HepG2 (cell line): ENCODE data around the gene GLB1L. TPM values are rescaled to one million over a fixed set of nuclear protein-coding genes. Genes with fewer than 3 reads are reported as not detected.

ENCODE experiments used
- CC2D1A ChIP-seq: sonication (generic); formaldehyde crosslinking; IDR thresholded peaks from 2 replicates; pipeline ENCODE4 v1.8.1; 2023; ENCODE audit warnings: mild to moderate bottlenecking, missing genetic modification reagents
- FOXK2 ChIP-seq: fragments of 450-650 bp; IDR thresholded peaks from 2 replicates; pipeline ENCODE4 v1.6.1; 2016
- KAT8 ChIP-seq: IDR thresholded peaks from 2 replicates; pipeline ENCODE4 v1.6.1; 2016; ENCODE audit warnings: missing genetic modification reagents, missing compliant biosample characterization
- RFXAP ChIP-seq: sonication (generic); formaldehyde crosslinking; IDR thresholded peaks from 2 replicates; pipeline ENCODE4 v1.4.0; 2020; ENCODE audit warnings: missing genetic modification reagents, borderline replicate concordance
- ZNF746 ChIP-seq: sonication (generic); formaldehyde crosslinking; IDR thresholded peaks from 2 replicates; pipeline ENCODE4 v1.8.0; 2022; ENCODE audit warnings: mild to moderate bottlenecking, missing genetic modification reagents
- ZSCAN25 ChIP-seq: sonication (generic); formaldehyde crosslinking; IDR thresholded peaks from 2 replicates; pipeline ENCODE4 v1.8.0; 2022; ENCODE audit warnings: mild to moderate bottlenecking, missing genetic modification reagents
- ZSCAN31 ChIP-seq: sonication (generic); formaldehyde crosslinking; IDR thresholded peaks from 2 replicates; pipeline ENCODE4 v1.5.0; 2020; ENCODE audit warnings: low read depth, mild to moderate bottlenecking, missing genetic modification reagents
- polyA plus RNA-seq, 8 experiments: library from polyadenylated mRNA; depleted of rRNA in 3 of 8; stranded (reverse) in 7 of 8; unstranded in 1 of 8; fragments of >200 nt; fragmentation: Illumina TruSeq in 4 of 8; extraction: Trizol in 4 of 8; gene quantifications; 2 replicates each; pipeline versions ENCODE4 v1.2.1 to v1.2.3, GENCODE V29; 2011 to 2016; ENCODE audit warnings: low read depth in 4 of 8, missing spikeins in 1 of 8, mixed read lengths in 1 of 8; ENCODE audit not compliant: insufficient read depth in 1 of 8
- total RNA-seq, 5 experiments: library from RNA; depleted of rRNA; stranded (reverse); fragments of >200 nt; fragmentation: Illumina TruSeq; extraction: Trizol; gene quantifications; 2 replicates each; pipeline ENCODE4 v1.2.3, GENCODE V29; 2016; ENCODE audit warnings: low read depth in 1 of 5
- TF ChIP-seq, protein P1 (sequence below), 2 experiments: fragments of 450-650 bp in 1 of 2; sonication (generic) in 1 of 2; formaldehyde crosslinking in 1 of 2; IDR thresholded peaks; 2 replicates each; pipeline versions ENCODE4 v1.6.1 to v1.8.0; 2016 to 2022; ENCODE audit warnings: antibody characterized with exemption in 1 of 2, mild to moderate bottlenecking in 1 of 2, missing genetic modification reagents in 1 of 2
- TF ChIP-seq, protein P2 (sequence below): IDR thresholded peaks from 2 replicates; pipeline ENCODE4 v1.6.1; 2018; ENCODE audit warnings: missing genetic modification reagents, mild to moderate bottlenecking, missing compliant biosample characterization
- TF ChIP-seq, protein P3 (sequence below): IDR thresholded peaks from 2 replicates; pipeline ENCODE4 v1.6.1; 2016
- TF ChIP-seq, protein P4 (sequence below): sonication (generic); formaldehyde crosslinking; IDR thresholded peaks from 2 replicates; pipeline ENCODE4 v1.8.0; 2022; ENCODE audit warnings: missing genetic modification reagents, low read depth, mild to moderate bottlenecking, borderline replicate concordance
- TF ChIP-seq, protein P5 (sequence below): sonication (generic); formaldehyde crosslinking; IDR thresholded peaks from 2 replicates; pipeline ENCODE4 v1.5.1; 2020; ENCODE audit warnings: mild to moderate bottlenecking, missing genetic modification reagents, moderate library complexity

The GLB1L gene
- total and polyA plus RNA-seq, 2 of the 13 experiments (the other 11 are each of a cell fraction or from before 2014, with no cell fraction given), result 6.8 to 7.3 TPM

DNA sequence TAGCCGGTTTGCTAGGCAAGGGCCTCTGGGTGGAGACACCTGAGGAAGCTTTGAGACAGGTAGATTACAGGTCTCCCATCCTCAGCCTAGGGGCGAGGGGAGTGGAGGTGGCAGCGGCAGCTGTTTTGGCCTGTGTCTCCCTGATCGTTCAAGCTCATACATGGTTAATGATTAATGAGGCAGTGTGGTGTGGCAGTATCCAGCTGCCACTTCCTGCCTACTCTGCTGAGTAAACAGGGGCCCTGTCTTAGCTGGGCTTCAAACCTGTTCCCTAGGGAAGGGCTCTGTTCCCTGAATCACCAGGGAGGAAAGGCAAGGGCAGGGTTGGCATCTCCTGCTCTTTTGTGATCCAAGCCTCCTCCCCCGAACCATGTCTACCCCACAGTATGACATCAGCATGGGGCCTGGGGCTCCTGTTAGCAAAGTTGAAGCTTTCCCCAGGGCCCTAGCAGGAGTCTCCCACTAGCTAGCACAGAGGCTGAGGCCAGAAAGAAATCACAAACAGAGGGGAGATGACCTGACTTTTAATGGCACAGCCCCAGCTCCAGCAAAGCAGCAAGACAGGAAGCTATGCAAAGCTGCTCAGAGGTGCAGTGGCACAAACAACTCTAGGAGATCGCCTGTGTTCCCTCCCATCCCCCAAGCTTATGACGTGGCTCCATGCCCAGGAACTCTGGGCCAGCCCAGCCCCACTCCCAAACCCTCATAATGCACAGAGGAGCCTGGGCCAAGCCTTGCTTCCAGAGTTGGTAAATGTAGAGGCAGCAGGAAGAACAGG lies 4.1 kb upstream of the GLB1L start (continued):
- TF ChIP-seq, protein P1, sequence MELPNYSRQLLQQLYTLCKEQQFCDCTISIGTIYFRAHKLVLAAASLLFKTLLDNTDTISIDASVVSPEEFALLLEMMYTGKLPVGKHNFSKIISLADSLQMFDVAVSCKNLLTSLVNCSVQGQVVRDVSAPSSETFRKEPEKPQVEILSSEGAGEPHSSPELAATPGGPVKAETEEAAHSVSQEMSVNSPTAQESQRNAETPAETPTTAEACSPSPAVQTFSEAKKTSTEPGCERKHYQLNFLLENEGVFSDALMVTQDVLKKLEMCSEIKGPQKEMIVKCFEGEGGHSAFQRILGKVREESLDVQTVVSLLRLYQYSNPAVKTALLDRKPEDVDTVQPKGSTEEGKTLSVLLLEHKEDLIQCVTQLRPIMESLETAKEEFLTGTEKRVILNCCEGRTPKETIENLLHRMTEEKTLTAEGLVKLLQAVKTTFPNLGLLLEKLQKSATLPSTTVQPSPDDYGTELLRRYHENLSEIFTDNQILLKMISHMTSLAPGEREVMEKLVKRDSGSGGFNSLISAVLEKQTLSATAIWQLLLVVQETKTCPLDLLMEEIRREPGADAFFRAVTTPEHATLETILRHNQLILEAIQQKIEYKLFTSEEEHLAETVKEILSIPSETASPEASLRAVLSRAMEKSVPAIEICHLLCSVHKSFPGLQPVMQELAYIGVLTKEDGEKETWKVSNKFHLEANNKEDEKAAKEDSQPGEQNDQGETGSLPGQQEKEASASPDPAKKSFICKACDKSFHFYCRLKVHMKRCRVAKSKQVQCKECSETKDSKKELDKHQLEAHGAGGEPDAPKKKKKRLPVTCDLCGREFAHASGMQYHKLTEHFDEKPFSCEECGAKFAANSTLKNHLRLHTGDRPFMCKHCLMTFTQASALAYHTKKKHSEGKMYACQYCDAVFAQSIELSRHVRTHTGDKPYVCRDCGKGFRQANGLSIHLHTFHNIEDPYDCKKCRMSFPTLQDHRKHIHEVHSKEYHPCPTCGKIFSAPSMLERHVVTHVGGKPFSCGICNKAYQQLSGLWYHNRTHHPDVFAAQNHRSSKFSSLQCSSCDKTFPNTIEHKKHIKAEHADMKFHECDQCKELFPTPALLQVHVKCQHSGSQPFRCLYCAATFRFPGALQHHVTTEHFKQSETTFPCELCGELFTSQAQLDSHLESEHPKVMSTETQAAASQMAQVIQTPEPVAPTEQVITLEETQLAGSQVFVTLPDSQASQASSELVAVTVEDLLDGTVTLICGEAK (IDR thresholded peaks at IDR 0.05), result no peak
- TF ChIP-seq, protein P1 (CRISPR knock-in tag; IDR thresholded peaks at IDR 0.05), result peak; percentile 84; the same call in 1 of the 2 replicates
- TF ChIP-seq ZSCAN25, result peak; percentile 53; the same call in 1 of the 2 replicates
- peak; percentile 80; the same call in 1 of the 2 replicates for TF ChIP-seq ZNF746 (CRISPR knock-in tag)
- TF ChIP-seq RFXAP (CRISPR knock-in tag), result peak; percentile 48; the same call in 1 of the 2 replicates
- TF ChIP-seq, protein P2, sequence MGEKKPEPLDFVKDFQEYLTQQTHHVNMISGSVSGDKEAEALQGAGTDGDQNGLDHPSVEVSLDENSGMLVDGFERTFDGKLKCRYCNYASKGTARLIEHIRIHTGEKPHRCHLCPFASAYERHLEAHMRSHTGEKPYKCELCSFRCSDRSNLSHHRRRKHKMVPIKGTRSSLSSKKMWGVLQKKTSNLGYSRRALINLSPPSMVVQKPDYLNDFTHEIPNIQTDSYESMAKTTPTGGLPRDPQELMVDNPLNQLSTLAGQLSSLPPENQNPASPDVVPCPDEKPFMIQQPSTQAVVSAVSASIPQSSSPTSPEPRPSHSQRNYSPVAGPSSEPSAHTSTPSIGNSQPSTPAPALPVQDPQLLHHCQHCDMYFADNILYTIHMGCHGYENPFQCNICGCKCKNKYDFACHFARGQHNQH (CRISPR knock-in tag), result peak; percentile 88
- TF ChIP-seq KAT8 (CRISPR knock-in tag), result peak; percentile 65; the same call in 1 of the 2 replicates
- TF ChIP-seq FOXK2, result peak; percentile 54; the same call in 1 of the 2 replicates
- TF ChIP-seq, protein P3, sequence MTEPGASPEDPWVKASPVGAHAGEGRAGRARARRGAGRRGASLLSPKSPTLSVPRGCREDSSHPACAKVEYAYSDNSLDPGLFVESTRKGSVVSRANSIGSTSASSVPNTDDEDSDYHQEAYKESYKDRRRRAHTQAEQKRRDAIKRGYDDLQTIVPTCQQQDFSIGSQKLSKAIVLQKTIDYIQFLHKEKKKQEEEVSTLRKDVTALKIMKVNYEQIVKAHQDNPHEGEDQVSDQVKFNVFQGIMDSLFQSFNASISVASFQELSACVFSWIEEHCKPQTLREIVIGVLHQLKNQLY (CRISPR knock-in tag), result peak; percentile 59
- TF ChIP-seq CC2D1A, result 0 out of 2 replicates have a peak, but pooled peaks have one; percentile 10
- TF ChIP-seq, protein P4, sequence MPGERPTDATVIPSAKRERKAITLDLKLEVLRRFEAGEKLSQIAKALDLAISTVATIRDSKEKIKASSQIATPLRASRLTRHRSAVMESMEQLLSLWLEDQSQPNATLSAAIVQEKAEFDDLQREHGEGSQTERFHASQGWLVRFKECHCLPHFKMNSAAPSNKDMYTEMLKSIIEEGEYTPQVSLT, result no peak
- peak; percentile 80 for TF ChIP-seq ZSCAN31
- TF ChIP-seq, protein P5, sequence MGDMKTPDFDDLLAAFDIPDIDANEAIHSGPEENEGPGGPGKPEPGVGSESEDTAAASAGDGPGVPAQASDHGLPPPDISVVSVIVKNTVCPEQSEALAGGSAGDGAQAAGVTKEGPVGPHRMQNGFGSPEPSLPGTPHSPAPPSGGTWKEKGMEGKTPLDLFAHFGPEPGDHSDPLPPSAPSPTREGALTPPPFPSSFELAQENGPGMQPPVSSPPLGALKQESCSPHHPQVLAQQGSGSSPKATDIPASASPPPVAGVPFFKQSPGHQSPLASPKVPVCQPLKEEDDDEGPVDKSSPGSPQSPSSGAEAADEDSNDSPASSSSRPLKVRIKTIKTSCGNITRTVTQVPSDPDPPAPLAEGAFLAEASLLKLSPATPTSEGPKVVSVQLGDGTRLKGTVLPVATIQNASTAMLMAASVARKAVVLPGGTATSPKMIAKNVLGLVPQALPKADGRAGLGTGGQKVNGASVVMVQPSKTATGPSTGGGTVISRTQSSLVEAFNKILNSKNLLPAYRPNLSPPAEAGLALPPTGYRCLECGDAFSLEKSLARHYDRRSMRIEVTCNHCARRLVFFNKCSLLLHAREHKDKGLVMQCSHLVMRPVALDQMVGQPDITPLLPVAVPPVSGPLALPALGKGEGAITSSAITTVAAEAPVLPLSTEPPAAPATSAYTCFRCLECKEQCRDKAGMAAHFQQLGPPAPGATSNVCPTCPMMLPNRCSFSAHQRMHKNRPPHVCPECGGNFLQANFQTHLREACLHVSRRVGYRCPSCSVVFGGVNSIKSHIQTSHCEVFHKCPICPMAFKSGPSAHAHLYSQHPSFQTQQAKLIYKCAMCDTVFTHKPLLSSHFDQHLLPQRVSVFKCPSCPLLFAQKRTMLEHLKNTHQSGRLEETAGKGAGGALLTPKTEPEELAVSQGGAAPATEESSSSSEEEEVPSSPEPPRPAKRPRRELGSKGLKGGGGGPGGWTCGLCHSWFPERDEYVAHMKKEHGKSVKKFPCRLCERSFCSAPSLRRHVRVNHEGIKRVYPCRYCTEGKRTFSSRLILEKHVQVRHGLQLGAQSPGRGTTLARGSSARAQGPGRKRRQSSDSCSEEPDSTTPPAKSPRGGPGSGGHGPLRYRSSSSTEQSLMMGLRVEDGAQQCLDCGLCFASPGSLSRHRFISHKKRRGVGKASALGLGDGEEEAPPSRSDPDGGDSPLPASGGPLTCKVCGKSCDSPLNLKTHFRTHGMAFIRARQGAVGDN (CRISPR knock-in tag), result peak; percentile 83
